GM12892 (cell line): ENCODE data around the gene WDR1.

ENCODE experiments used
- DNase-seq: peaks from one replicate; pipeline ENCODE4 v3.0.0; 2011; ENCODE audit not compliant: insufficient read length
- FAIRE-seq: peaks from 2 replicates; lab custom pipeline; 2011; peaks lifted over from hg19 to GRCh38; lab: Jason Lieb, UNC
- POLR2A ChIP-seq: IDR thresholded peaks from 2 replicates; pipeline ENCODE4 v1.6.1; 2011; ENCODE audit warnings: low read depth, low read length, control low read depth
- POLR2AphosphoS5 ChIP-seq: IDR thresholded peaks from 2 replicates; pipeline ENCODE4 v1.6.1; 2011; ENCODE audit warnings: low read depth, low read length, control low read depth
- TAF1 ChIP-seq: IDR thresholded peaks from 2 replicates; pipeline ENCODE4 v1.6.1; 2011; ENCODE audit warnings: low read depth, mild to moderate bottlenecking, control low read depth, low read length, borderline replicate concordance

WDR1 gene

DNA sequence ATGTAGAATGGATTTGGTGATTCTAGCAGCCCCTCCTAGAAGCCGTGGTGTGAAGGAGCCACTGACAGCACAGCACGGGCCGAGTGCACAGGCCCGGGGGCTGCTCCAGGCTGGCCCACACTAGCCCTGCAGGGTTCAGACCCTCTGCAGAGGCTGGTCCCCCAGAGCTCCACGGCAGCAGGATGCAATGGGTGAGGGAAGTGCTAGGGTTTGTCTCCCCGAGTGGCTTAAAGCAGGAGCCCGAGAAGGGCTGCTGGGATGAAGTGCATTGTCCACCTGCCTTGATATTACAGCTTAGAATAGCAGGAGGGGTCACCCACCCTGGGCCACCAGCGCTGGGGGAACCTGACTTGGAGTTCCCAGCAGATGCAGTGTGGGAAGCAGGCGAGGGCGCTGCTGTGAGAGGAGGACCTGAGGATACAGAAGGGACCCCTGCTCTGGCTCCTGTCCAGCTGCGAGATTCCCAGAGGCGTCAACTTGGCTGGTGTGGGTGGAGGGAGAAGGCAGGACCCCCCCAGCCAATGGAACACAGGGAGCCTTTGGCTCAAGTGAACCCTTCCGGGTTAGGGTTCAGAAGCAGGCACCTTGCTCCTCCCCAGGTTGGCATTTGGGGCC is 30.0 kb downstream of the WDR1 start:
- FAIRE-seq (no peak), DNase-seq (no peak)
- TF ChIP-seq TAF1, result no peak
- no peak for TF ChIP-seq POLR2A

GRCh38 chr4:10085828-10086505 is 30.6 kb downstream of the WDR1 start:
- FAIRE-seq, result no peak
- no peak for DNase-seq
- no peak for TF ChIP-seq TAF1
- no peak for TF ChIP-seq POLR2A
- no peak for TF ChIP-seq POLR2AphosphoS5

- DNase-seq (peak; percentile 8), FAIRE-seq (no peak)
- no peak for TF ChIP-seq POLR2AphosphoS5
- TF ChIP-seq TAF1, result no peak
- no peak; the same call in 1 of the 2 replicates for TF ChIP-seq POLR2A
Observed at GRCh38 chr4:10085386-10085785, 31.2 kb downstream of the WDR1 start.

- no peak for FAIRE-seq
- TF ChIP-seq POLR2AphosphoS5 (no peak), POLR2A (no peak), TAF1 (no peak)
Observed at GRCh38 chr4:10084651-10085358, 31.8 kb downstream of the WDR1 start.

GRCh38 chr4:10083861-10084641 is 32.5 kb downstream of the WDR1 start:
- DNase-seq, result peak; percentile 8
- TF ChIP-seq POLR2AphosphoS5, result no peak
- peak; percentile 24; the same call in 1 of the 2 replicates for TF ChIP-seq POLR2A
- TF ChIP-seq TAF1, result no peak
- FAIRE-seq, result no peak

More at GRCh38 chr4:10084651-10085358, 31.8 kb downstream of the WDR1 start:
- DNase-seq, result peak; percentile 19

DNA sequence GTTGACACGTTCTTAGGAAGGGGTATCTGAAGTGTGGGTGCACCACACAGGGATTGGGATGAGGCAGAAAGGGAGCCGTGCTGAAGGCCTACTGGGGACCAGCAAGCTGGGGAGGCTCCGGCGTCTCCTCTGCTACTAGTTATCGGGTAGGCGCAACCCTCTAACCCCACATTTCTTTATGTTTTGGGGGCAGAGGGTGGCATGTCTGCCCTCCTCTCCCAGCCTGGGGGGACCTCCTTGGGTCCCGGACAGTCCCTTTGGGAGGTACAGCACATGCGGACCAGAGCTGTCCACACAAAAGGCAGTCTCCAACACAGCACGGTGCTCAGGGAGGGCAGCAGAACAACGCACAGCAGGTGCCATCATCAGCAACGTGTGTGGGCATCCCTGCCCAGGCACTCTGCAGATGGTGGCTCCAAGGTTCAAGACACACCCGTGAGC is 33.2 kb downstream of the WDR1 start:
- peak; percentile 3 for DNase-seq
- TF ChIP-seq POLR2A (0 out of 2 replicates have a peak, but pooled peaks have one; percentile 5), TAF1 (no peak), POLR2AphosphoS5 (0 out of 2 replicates have a peak, but pooled peaks have one; percentile 58)
- no peak for FAIRE-seq

GRCh38 chr4:10082459-10083272 is 33.9 kb downstream of the WDR1 start:
- FAIRE-seq (no peak), DNase-seq (peak; percentile 21)
- 0 out of 2 replicates have a peak, but pooled peaks have one; percentile 15 for TF ChIP-seq POLR2AphosphoS5
- no peak for TF ChIP-seq POLR2A
- TF ChIP-seq TAF1, result no peak

DNA sequence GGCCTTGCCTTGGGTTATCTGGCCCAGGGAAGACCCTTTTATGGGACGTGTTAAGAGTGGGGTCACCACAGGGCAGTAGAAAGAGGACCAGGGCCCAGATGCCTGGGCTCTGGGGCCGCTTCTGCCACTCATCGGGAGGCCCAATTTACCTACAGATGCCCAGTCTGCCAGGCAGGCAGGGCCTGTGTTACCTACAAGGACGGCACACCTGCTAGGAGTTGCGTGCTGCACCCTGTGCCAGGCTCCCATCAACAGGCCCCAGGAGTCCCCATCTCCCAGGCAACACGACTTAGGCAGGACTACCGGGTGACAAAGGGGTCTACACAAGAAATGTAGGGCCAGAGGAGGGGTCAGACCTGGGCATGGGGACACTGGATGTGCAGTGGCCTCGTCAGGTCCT is 34.6 kb downstream of the WDR1 start:
- TF ChIP-seq TAF1, result no peak
- no peak; the same call in none of the 2 replicates for TF ChIP-seq POLR2AphosphoS5
- TF ChIP-seq POLR2A, result no peak
- DNase-seq (peak; percentile 8), FAIRE-seq (no peak)

- TF ChIP-seq POLR2A, result no peak
- TF ChIP-seq TAF1, result no peak
- no peak; the same call in none of the 2 replicates for TF ChIP-seq POLR2AphosphoS5
- no peak for FAIRE-seq
- peak; percentile 7 for DNase-seq
Observed at GRCh38 chr4:10081218-10081606, 35.4 kb downstream of the WDR1 start.
